GM12878 (cell line): ENCODE results near the gene TOGARAM1. TPM values are rescaled to one million over a fixed set of nuclear protein-coding genes. Genes with fewer than 3 reads are reported as not detected.

Experiments used
- CEBPB ChIP-seq, 2 experiments: fragments of 150-350 bp in 1 of 2; IDR thresholded peaks; 2 replicates each; pipeline ENCODE4 v1.6.1; 2012 to 2014; ENCODE audit warnings: low read depth in 2 of 2, low read length in 2 of 2, borderline replicate concordance in 1 of 2, inconsistent platforms in 1 of 2
- FOS ChIP-seq: IDR thresholded peaks from 3 replicates; pipeline ENCODE4 v1.6.1; 2011; ENCODE audit warnings: borderline replicate concordance; ENCODE audit not compliant: insufficient read length; ENCODE audit errors: extremely low read depth
- FOXK2 ChIP-seq: fragments of 450-650 bp; IDR thresholded peaks from 2 replicates; pipeline ENCODE4 v1.6.1; 2017; ENCODE audit warnings: mild to moderate bottlenecking, moderate library complexity
- HDAC6 ChIP-seq: fragments of 200-600 bp; sonication (generic); IDR thresholded peaks from one replicate; pipeline ENCODE4 v1.8.0; 2017; ENCODE audit warnings: antibody characterized with exemption; ENCODE audit not compliant: unreplicated experiment
- IRF5 ChIP-seq: fragments of 450-650 bp; IDR thresholded peaks from 2 replicates; pipeline ENCODE4 v1.6.1; 2017; ENCODE audit warnings: borderline replicate concordance
- MEF2B ChIP-seq: fragments of 450-650 bp; IDR thresholded peaks from 2 replicates; pipeline ENCODE4 v1.6.1; 2018; ENCODE audit warnings: mild to moderate bottlenecking, moderate library complexity; ENCODE audit not compliant: partially characterized antibody, poor library complexity, severe bottlenecking
- MLLT1 ChIP-seq: fragments of 450-650 bp; IDR thresholded peaks from 2 replicates; pipeline ENCODE4 v1.6.1; 2016; ENCODE audit warnings: mild to moderate bottlenecking
- NFIC ChIP-seq: IDR thresholded peaks from 2 replicates; pipeline ENCODE4 v1.6.1; 2012; ENCODE audit warnings: low read depth, mild to moderate bottlenecking, inconsistent platforms, low read length, moderate library complexity
- NFYA ChIP-seq: IDR thresholded peaks from 2 replicates; pipeline ENCODE4 v1.6.1; 2011; ENCODE audit warnings: low read depth, mild to moderate bottlenecking, low read length, improper control_type of control experiment, borderline replicate concordance
- POLR2AphosphoS5 ChIP-seq: IDR thresholded peaks from 2 replicates; pipeline ENCODE4 v1.6.1; 2011; ENCODE audit warnings: mild to moderate bottlenecking, low read length, inconsistent platforms
- POU2F2 ChIP-seq: IDR thresholded peaks from 3 replicates; pipeline ENCODE4 v1.6.1; 2011; ENCODE audit warnings: low read depth, mild to moderate bottlenecking, low read length, borderline replicate concordance
- RAD21 ChIP-seq: IDR thresholded peaks from 2 replicates; pipeline ENCODE4 v1.6.1; 2011; ENCODE audit warnings: mild to moderate bottlenecking, low read depth, low read length, moderate library complexity; ENCODE audit not compliant: insufficient read depth
- RB1 ChIP-seq: fragments of 450-650 bp; formaldehyde crosslinking; IDR thresholded peaks from 2 replicates; pipeline ENCODE4 v1.6.1; 2017; ENCODE audit warnings: mild to moderate bottlenecking, borderline replicate concordance
- RBBP5 ChIP-seq: fragments of 200-600 bp; sonication (generic); conservative IDR thresholded peaks from 2 replicates; pipeline ENCODE4 v1.6.1; 2016
- REST ChIP-seq: IDR thresholded peaks from 2 replicates; pipeline ENCODE4 v1.6.1; 2012; ENCODE audit warnings: mild to moderate bottlenecking, low read depth, low read length
- SMARCA5 ChIP-seq: fragments of 450-650 bp; IDR thresholded peaks from 2 replicates; pipeline ENCODE4 v1.6.1; 2017; ENCODE audit warnings: mild to moderate bottlenecking
- SMC3 ChIP-seq: IDR thresholded peaks from 2 replicates; pipeline ENCODE4 v1.6.1; 2011; ENCODE audit warnings: low read length, improper control_type of control experiment, borderline replicate concordance
- SUPT20H ChIP-seq: IDR thresholded peaks from 2 replicates; pipeline ENCODE4 v1.6.1; 2011; ENCODE audit warnings: low read depth, mild to moderate bottlenecking, low read length, moderate library complexity, borderline replicate concordance; ENCODE audit not compliant: control insufficient read depth
- TBL1XR1 ChIP-seq: IDR thresholded peaks from 2 replicates; pipeline ENCODE4 v1.6.1; 2012; ENCODE audit warnings: low read depth, low read length, improper control_type of control experiment
- TCF3 ChIP-seq: IDR thresholded peaks from 2 replicates; pipeline ENCODE4 v1.6.1; 2012; ENCODE audit warnings: low read depth, mild to moderate bottlenecking, low read length, borderline replicate concordance; ENCODE audit not compliant: insufficient read depth
- USF2 ChIP-seq: IDR thresholded peaks from 2 replicates; pipeline ENCODE4 v1.6.1; 2011; ENCODE audit warnings: low read depth, low read length, improper control_type of control experiment, borderline replicate concordance
- WRNIP1 ChIP-seq: IDR thresholded peaks from 2 replicates; pipeline ENCODE4 v1.6.1; 2011; ENCODE audit warnings: low read depth, low read length, improper control_type of control experiment, borderline replicate concordance
- ZNF622 ChIP-seq: fragments of 450-650 bp; IDR thresholded peaks from 2 replicates; pipeline ENCODE4 v1.6.1; 2017; ENCODE audit warnings: mild to moderate bottlenecking, inconsistent platforms
- polyA plus RNA-seq, 11 experiments: library from polyadenylated mRNA; depleted of rRNA in 4 of 11; unstranded in 6 of 11; stranded (reverse) in 5 of 11; fragments of >200 nt; fragmentation: Nextera tagmentation in 4 of 11; fragmentation: Illumina TruSeq in 1 of 11; extraction: Ambion mirVana in 4 of 11; extraction: Trizol in 1 of 11; gene quantifications; 1 replicate in 1 of 11; 2 replicates in 10 of 11; pipeline versions ENCODE4 v1.2.1 to v1.2.3, GENCODE V29; 2011 to 2016; ENCODE audit warnings: inconsistent platforms in 2 of 11, missing spikeins in 2 of 11, low read depth in 1 of 11
- total RNA-seq, 4 experiments: library from RNA; depleted of rRNA in 3 of 4; stranded (reverse); fragments of >200 nt in 3 of 4; fragmentation: Illumina TruSeq in 1 of 4; extraction: Trizol in 1 of 4; gene quantifications; 2 replicates each; pipeline versions ENCODE4 v1.2.1 to v1.2.3, GENCODE V29; 2013 to 2021

TOGARAM1 gene
- total and polyA plus RNA-seq, 10 of the 15 experiments (the other 5 are each of a cell fraction or from before 2014, with no cell fraction given), result 2.1 to 14.4 (median 7.2) TPM

GRCh38 chr14:44961554-44962333 lies at the start of gene TOGARAM1, which contains the start of gene KLHL28 (continued):
- no peak for TF ChIP-seq RAD21
- peak; percentile 97 for TF ChIP-seq POLR2AphosphoS5
- no peak for TF ChIP-seq IRF5
- no peak for TF ChIP-seq WRNIP1
- TF ChIP-seq RBBP5, result no peak
- TF ChIP-seq SMARCA5, result 0 out of 2 replicates have a peak, but pooled peaks have one; percentile 15
- no peak for TF ChIP-seq CEBPB (IDR thresholded peaks at IDR 0.05; ENCODE audit: borderline replicate concordance in 1 of 2, low read depth in 2 of 2, low read length in 2 of 2)
- no peak for TF ChIP-seq REST
- peak; percentile 95 for TF ChIP-seq USF2
- peak; percentile 53 for TF ChIP-seq MEF2B
- 0 out of 2 replicates have a peak, but pooled peaks have one; percentile 41 for TF ChIP-seq MLLT1
- no peak for TF ChIP-seq SMC3
- TF ChIP-seq ZNF622, result no peak
- TF ChIP-seq HDAC6, result no peak
- no peak for TF ChIP-seq NFIC
- no peak for TF ChIP-seq RB1
- no peak for TF ChIP-seq SUPT20H
- TF ChIP-seq TCF3, result peak; percentile 52; the same call in 1 of the 2 replicates
- no peak for TF ChIP-seq NFYA
- TF ChIP-seq FOXK2, result no peak
- TF ChIP-seq TBL1XR1, result peak; percentile 93
- no peak for TF ChIP-seq FOS
- peak; percentile 50; the same call in 1 of the 3 replicates for TF ChIP-seq POU2F2
